H1 (cell line): ENCODE data around the gene DNM1L. TPM values are rescaled to one million over a fixed set of nuclear protein-coding genes. Genes with fewer than 3 reads are reported as not detected.

Source experiments
- CHD1 ChIP-seq: IDR thresholded peaks from 2 replicates; pipeline ENCODE4 v1.6.1; 2012; ENCODE audit warnings: low read depth, low read length, improper control_type of control experiment
- HDAC6 ChIP-seq: IDR thresholded peaks from one replicate; pipeline ENCODE4 v1.7.1; 2012; ENCODE audit warnings: low read depth, mild to moderate bottlenecking, inconsistent platforms, low read length, moderate library complexity
- KDM4A ChIP-seq: IDR thresholded peaks from one replicate; pipeline ENCODE4 v1.7.1; 2012; ENCODE audit warnings: low read depth, mild to moderate bottlenecking, moderate library complexity, low read length, inconsistent platforms; ENCODE audit not compliant: severe bottlenecking
- KDM5A ChIP-seq: fragments of 200-600 bp; IDR thresholded peaks from 2 replicates; pipeline ENCODE4 v1.7.1; 2012; ENCODE audit warnings: mild to moderate bottlenecking, low read length, inconsistent platforms, mixed read lengths
- polyA plus RNA-seq, 7 experiments: library from polyadenylated mRNA; depleted of rRNA in 3 of 7; stranded (reverse) in 5 of 7; unstranded in 2 of 7; fragments of >200 nt in 5 of 7; fragments of 200-250 nt in 2 of 7; gene quantifications; 1 replicate in 5 of 7; 2 replicates in 1 of 7; 4 replicates in 1 of 7; pipeline versions ENCODE4 v1.2.1 to v1.2.3, GENCODE V29; 2011 to 2013; ENCODE audit warnings: missing spikeins in 2 of 7, mixed read lengths in 2 of 7
- total RNA-seq: library from RNA; stranded (reverse); fragmentation: NEBNext Ultra II Directional; extraction: Animal tissue kit (Norgen Biotek cat#: 25700); gene quantifications from 2 replicates; pipeline ENCODE4 v1.2.1, GENCODE V29; 2021

The DNM1L gene
- total and polyA plus RNA-seq, 2 of the 8 experiments (the other 6 are each of a cell fraction or from before 2014, with no cell fraction given) = 23.7 to 93.9 TPM

- TF ChIP-seq CHD1 (no peak), KDM5A (no peak), HDAC6 (no peak), KDM4A (no peak)
- TF ChIP-seq, all 59 proteins: peak for 0
Measured at GRCh38 chr12:32770141-32770540, 91.0 kb downstream of the DNM1L start (continued).
